NCI-H226 (cell line): Measurements from ENCODE around the gene INPP5A.

Source experiments
- DNase-seq: peaks from one replicate; pipeline ENCODE4 v3.0.0-alpha.2; 2015

INPP5A gene

DNA sequence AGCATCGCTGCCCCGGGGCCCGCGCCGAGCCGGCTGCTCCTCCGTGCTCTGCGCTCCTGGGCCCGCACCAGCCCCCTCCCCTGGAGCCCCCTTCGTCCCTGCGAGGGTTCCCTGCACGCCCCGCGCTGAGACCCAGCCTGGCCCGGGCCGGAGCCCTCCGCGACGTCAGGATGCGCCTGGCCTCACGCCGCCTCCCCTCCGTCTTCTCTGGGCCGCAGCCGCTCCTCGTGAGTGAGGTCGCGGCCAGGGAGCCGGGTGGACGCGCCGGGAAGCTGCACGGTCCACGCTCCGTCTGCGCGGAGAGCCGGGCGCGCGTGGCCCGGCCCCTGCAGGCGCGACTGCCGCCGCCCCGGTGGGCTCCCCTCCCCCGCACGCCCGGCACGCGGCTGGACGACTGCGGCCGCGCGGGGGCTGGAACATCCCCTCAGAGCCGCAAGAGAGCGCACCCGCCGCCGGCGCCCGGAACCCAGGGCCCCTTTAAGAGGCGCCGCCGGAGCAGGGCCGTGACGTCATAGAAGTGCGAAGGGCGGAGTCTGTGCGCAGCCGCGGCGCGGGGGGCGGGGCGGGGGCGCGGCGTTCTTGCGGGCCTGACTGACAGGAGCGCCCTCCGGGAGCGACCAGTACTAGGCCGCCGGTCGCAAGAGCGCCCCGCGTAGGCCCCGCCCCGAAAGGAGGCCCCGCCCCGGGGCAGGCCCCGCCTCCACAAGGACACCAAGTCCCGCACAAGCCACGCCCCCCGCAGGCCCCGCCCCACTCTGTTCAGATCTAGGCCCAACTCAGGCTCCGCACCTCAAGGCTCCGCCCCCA lies 507 bp upstream of the INPP5A start:
- peak; percentile 79 for DNase-seq

GRCh38 chr10:132538031-132538789 lies 623 bp downstream of the INPP5A start:
- DNase-seq: no peak

DNA sequence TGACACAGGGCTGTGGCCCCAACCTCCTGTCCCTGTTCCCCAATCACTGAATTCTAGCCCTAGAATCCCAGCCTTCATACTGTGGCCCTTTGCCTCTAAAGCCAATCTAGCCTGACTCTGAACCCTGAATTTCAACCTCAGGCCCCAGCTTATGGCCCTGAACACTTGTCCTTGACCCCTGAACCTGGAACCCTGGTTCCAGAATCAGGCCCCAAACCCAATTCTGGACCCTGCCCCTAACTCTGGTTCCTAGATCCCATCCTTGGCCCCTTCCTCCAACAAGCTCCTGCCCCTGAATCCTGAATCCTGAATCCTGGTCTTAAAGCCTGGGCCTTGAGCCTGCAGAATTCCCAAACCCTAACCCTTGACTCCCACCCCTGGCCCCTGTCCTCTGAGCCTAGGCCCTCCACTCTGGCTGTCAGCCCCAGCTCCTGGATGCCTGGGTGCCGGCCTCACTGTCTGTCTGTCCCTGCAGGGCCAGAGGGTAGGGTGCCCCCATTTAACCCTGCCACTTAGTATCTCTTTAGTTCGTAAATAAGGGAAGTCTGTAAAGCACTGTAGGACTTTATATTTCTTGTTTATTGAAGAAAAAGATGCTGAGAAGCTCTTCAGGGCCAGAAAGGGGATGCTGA lies 1.3 kb downstream of the INPP5A start:
- DNase-seq: no peak

DNA sequence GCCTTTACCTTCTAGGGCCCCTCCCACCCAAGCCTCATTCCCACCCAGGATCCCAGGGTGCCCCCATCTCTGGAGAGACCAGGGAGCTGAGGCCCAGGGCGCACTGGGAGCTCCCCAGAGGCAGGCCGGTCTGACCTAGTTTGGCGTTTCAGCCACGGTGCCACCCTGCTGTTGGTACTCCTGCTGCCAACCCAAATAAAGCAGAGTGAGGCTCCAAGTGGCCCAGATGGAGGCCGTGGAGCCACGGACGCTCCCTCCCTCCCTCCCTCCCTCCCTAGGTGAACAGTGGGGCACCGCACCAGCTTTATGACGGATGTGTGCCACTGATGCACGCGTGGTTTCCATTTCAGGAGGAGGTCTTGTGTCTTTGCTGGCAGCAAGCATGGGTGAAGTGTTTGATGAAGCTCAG lies 1.8 kb downstream of the INPP5A start:
- no peak for DNase-seq

GRCh38 chr10:132539894-132540293 lies 2.3 kb downstream of the INPP5A start:
- DNase-seq: no peak

DNA sequence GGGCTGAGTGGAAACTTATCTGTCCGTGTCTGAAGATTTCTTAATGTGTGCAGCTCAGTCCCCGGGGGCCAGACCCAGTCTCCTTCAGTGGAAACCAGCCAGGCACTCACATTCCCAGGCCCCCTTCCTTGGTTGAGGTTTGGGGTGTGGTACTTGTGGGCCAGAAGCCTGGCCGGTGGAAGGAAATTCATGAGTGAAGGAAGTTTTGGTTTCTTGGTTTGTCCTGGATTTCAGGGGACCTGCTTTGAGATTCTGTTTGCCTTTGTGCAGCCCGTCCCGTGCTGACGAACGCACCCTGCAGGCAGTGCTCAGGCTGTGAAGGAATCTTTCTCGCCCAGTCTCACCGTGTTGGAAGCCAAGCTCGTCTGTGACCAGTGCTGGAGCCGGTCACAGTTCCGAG lies 2.9 kb downstream of the INPP5A start:
- no peak for DNase-seq

DNA sequence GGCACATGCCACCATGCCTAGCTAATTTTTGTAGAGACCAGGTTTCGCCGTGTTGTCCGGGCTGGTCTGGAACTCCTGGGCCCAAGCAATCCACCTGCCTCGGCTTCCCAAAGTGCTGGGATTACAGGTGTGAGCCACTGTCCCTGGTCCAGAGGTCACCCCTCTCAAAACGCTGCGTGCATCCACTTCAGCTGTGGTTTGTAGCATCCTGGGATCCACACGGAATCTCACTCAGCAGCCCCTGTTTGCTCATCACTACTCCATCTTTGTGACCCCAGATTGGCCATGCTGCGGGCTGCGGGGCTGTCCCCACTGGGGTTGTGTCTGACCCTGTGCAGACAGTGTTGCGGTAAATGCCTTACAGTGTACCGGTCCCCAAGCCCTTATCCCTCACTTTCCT lies 3.5 kb downstream of the INPP5A start:
- DNase-seq: no peak

DNA sequence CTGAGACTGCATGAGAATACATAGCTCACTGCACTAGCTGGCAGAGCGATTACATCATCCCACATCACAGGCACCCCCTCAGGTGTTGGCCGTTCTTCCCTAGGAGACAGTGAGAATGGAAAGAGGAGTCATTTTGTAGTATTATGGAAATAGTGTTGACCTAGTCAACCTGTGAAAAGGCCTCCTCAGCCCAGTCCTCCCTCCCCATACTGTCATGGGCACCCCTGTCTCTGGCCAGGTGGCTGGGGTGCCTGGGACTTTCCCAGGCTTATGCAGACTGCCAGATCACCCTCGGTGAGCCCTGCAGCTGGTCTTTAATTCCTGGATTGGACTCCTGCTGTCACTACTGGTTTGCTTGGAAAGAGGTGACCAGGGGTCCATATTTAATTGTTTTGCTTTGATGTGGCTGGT lies 4.0 kb downstream of the INPP5A start:
- DNase-seq: no peak

DNA sequence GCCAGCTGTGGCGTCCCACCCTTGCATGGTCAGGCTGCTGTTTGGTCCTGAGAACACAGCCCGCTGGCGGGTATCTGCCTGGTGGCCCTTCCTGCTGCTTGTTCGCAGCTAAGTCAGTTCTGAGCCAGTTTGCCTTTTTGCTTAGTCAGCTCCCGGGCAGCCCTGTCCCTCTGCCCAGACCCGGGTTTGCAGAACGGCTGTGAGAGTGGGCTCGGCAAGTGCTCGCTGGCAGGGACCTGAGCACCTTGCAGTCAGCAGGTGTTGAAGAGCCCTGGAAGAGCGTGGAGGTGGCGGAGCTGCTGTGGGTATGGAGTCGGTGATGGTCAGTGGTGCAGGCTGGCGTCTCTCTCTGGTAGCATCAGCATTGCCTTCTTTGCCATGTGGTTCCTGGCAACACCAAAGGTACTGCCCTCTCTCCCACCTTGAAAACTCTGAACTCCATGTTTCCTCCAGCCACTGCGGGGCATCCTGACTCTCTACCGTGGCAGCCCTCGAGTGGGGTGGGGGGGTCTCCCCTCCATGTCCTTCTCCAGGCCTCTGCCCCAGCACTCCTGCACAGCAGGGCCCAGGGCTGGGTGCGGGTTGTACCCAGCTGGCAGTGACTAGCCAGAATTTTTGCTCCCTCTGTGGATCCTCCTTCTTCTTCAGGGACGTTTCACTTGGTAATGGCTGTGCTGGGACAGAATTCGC lies 4.6 kb downstream of the INPP5A start:
- no peak for DNase-seq

- DNase-seq: no peak
These were observed 5.2 kb downstream of the INPP5A start for GRCh38 chr10:132542819-132543218.

DNA sequence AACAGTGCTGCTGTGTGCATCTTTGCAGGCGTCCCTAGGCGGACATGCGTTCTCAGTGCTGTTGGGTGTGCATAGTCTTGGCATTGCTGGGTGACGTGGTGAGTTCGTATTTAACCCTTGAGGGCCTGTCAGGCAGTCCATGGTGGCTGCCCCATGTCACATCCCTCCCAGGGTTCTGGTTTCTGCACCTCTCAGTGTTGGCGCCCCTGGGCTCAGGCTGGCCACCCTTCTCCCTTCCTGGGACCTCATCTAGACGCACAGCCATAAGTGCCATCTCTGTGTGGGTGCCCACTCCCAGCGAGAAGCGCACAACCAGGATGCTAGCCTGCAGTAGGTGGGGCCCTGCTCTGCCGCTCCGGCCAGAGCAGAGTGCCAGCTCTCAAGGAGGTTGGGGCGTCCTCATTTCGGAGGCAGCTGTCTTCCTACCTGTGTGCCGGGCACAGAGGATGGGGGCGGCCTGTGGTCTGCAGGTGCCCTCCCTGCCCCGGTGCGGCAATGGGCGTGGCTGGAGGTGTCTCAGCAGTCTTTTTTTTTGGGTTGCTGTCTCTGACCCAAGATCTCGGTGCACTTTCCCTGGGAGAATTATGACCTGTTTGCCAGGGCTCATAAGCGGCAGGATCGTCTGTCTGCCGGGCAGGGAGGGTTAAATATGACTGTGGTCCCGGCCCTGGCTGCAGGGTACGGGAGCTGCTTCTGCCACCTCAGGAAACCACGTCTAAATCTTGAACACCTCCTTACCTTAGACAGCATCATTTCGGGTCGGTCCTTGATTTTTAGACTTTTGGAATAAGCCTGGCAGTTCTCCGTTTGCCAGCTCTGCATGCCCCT lies 6.5 kb downstream of the INPP5A start:
- DNase-seq: no peak

DNA sequence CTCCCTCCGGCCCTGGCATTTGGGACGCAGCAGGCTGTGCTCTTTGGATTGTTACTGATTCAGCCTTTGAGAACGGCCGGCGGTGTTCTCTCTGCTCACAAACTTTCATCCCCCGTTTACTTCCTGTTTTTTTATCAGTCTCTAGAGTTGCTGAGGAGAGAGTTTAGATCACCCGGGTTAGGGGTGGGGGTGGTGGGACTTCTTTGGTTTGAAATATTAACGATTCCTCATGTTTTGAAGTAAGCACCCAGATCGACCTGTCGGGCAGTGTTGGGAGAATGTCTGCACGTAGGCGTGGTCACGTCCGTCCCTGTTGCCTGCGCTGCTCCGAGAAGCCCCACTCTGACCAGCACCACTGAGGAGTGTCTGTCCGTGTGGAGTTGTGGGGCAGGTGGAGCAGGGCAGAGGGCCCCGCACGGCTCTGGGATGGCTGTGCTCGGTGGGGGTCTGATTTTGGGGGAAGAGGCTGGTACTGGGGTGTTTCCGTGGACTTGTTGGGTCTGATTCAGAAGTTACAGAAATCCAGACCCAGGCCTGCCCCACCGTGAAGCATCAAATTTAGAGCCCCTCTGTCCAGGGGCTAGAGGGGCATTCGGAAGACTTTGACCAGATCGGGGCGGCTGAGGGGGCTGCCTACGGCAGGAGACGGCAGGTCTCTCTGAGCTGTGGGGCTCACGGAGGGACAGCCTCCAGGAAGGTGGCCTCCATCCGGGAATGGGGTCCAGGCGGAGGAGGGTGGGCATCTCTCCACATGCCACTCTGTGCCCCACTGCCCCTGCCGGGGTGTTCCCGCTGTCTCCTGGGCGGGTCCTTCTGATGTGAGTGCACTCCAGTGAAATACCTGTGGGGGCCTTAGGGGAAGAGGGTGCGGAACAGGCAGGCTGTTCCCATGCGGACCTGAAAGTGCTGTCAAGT lies 7.4 kb downstream of the INPP5A start:
- no peak for DNase-seq

GRCh38 chr10:132545659-132546367 lies 8.2 kb downstream of the INPP5A start:
- no peak for DNase-seq

DNA sequence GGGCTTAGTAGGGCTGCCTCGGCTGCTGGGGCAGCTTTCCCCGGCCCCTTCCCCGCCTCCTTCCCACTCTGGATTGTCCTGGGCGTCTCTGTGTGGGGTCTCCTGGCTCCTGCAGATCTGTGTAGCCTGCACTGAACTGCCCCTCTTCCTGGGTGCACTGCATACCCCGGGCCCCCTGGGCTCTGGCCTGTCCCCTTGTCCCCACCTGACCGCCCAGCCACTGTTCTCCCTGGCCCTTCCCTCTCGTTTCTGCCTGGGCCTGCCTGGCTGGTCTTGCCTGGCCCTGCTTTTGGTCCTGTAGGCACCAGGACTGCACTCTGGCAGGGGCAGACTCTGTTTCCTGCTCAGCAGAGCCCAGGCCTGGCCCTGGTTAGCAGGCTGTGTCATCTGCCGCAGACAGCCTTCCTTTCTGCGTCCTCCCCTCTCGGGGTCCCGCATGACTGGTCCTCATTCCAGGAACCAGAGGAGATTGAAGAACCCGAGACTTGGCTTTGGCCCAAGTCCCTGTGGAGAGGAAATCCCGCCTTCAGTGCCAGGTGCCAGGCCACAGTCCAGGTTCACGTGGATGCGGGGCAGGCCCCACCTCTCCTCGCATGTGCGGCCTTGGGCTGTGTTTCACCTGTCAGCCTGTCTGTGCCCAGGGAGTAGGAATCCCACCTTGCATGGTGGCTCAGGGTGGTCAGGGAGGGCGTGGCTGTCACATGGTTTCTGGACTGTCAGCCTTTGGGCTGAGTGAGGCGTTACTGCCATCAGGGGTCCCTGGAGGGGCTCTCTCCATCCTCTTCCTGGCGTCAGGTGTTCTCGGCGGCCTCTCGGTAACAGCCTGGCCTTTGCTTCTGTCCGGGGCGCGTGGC lies 9.2 kb downstream of the INPP5A start:
- no peak for DNase-seq

- DNase-seq: no peak
These were observed 9.9 kb downstream of the INPP5A start for GRCh38 chr10:132547421-132547861.

DNA sequence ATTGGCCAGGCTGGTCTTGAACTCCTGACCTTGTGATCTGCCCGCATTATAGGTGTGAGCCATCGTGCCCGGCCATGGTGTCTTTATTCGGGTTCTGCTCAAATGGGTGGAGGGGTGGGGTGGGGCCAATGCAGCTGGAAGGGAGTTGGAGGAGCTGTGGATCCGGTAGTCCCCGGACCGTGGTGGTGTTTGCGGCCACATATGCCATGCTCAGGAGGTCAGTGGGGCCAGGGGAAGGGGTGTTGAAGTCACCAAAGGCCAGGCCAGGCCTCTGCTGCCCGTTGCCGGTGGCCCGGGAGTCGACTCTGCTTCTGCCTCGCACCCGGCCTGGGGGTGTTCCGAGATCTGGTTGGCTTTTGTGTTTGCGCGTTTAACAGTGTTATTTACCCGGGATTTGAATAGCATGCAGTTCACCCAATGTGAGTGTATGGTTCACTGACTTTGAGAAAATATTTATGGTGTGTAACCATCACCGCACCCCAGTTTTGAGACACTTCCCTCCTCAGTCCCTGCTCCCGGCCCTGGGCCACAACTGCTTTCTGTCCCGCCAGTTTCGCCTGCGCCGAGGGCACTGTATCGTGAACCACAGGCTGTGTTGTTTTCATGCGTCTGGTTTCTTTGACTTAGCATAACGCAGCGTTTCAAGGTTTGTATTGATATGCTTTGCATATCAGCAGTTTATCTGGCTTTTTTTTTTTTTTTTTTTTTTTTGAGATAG lies 10.7 kb downstream of the INPP5A start:
- DNase-seq: no peak

DNA sequence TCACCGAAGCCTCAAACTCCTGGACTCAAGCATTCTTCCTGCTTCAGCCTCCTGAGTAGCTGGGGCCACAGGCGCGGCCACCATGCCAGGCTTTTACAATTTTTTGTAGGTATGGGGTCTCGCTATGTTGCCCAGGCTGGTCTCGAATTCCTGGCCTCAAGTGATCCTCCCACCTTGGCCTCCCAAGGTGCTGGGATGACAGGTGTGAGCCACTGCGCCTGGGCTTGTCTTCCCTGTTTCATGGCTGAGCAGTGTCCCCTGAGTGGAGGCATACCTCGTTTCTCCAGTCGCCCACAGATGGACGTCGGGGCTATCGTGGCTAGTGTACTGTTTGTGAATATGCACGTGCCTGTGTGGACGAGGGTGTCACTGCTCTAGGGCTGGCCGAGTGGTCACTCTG lies 11.3 kb downstream of the INPP5A start:
- DNase-seq: no peak

DNA sequence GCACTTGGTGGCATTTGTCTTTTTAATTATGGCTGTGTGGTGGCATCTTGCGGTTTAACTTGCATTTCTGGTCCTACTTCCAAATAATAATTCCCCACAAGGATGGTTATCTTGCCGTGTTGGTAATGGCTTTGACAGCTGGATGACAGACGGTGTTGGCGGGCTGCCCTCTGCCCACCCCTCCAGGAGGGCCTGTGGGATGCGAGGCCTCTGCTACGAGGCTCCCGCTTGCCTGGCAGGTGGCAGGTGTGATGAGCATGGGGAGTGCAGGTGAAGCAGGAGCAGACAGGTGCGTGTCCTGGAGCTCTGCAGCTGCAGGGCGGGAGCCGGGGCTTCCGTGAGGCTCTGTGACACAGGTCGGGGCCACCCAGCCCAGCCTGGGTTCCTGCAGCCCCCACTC lies 11.8 kb downstream of the INPP5A start:
- no peak for DNase-seq
